Measurements from ENCODE around the gene CARHSP1. TPM values are rescaled to one million over a fixed set of nuclear protein-coding genes. Genes with fewer than 3 reads are reported as not detected.
"Not testable (repeated sequence)": the region's sequence is repeated elsewhere in the genome, so short reads cannot be mapped to it uniquely, and the experiment has no call there.

Gene CARHSP1
- total and polyA plus RNA-seq, 2 experiments from 2014 or later: 129 to 150 TPM

DNA sequence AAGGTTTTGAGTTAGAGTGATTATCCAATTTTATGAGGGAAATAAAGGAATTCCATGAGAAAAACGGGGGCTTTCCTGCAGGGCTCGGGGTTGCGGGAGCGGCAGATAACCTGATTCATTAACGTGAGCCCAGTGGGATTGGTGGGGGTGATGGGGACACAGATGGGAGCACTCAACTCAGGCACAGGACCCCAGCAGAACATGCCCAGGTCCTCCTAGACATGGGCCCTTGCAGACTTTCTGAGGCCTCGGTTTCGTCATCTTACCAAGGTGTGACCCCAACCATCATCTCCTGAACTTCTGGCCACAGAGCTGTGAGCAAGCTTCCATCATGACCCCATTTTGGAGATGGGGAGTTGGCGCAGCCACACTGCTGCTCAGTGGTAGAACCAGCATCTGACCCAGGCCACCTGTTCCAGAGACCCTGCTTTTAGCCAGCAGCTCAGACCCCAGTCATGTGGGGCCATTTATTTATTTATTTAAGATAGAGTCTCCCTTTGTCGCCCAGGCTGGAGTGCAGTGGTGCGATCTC lies 22.3 kb downstream of the CARHSP1 start:
- Histone ChIP-seq H4K20me1 (ENCODE audit: insufficient read depth) (no peaks in the 10 kb centered on the region; the same call in 1 of the 2 replicates), H3K79me2 (ENCODE audit: insufficient read depth) (peaks cover 62% of the 10 kb centered on the region), H3K27me3 (replicated peaks; ENCODE audit: insufficient read depth) (no peaks in the 10 kb centered on the region), H3K9me2 (ENCODE audit: insufficient read depth) (no peaks in the 10 kb centered on the region), H2AFZ (no peak overlapping the region), H3K4me3 (no peak overlapping the region), H3F3A (ENCODE audit: insufficient read depth) (peaks cover 57% of the 10 kb centered on the region), H3K4me2 (ENCODE audit: unreplicated experiment) (no peak overlapping the region), H3K27ac (no peak overlapping the region), H3K36me3 (ENCODE audit: low read depth) (peaks cover 5% of the 10 kb centered on the region; the same call in 1 of the 2 replicates), H3K4me1 (ENCODE audit: insufficient read depth) (peaks cover 26% of the 10 kb centered on the region), H3K9ac (no peak overlapping the region), H3K9me3 (ENCODE audit: low read depth) (no peaks in the 10 kb centered on the region)
- no peak for TF ChIP-seq EZH2phosphoT487 (IDR thresholded peaks at IDR 0.05; ENCODE audit: insufficient read depth, low read depth)
- no peak for TF ChIP-seq EZH2 (IDR thresholded peaks at IDR 0.05; ENCODE audit: insufficient read depth, poor library complexity, severe bottlenecking)
- WGBS, 2 experiments (ENCODE audit: low coverage in 1 of 2, low lambda C conversion rate in 2 of 2, missing lambda C conversion rate in 2 of 2): 82% methylated on average over 10 of the region's 10 CpGs
- no peak for DNase-seq
- in situ Hi-C loops (cut with MboI): no loop called here

GRCh38 chr16:8845699-8846298 lies 23.0 kb downstream of the CARHSP1 start:
- no peaks in the 10 kb centered on the region; the same call in 1 of the 2 replicates for H4K20me1 ChIP-seq (ENCODE audit: insufficient read depth)

GRCh38 chr16:8843296-8843695 lies 25.5 kb downstream of the CARHSP1 start:
- peaks cover 29% of the 10 kb centered on the region for H3F3A ChIP-seq (ENCODE audit: insufficient read depth)
- peaks cover 88% of the 10 kb centered on the region for H3K79me2 ChIP-seq (ENCODE audit: insufficient read depth)
- in situ Hi-C loops (cut with MboI); DNase-seq; H3K4me1 ChIP-seq (ENCODE audit: insufficient read depth); H3K36me3 ChIP-seq (ENCODE audit: low read depth); H3K9me3 ChIP-seq (ENCODE audit: low read depth); H2AFZ ChIP-seq; H3K27ac ChIP-seq; H3K4me3 ChIP-seq; H3K4me2 ChIP-seq (ENCODE audit: unreplicated experiment); H3K27me3 ChIP-seq (replicated peaks; ENCODE audit: insufficient read depth); H4K20me1 ChIP-seq (ENCODE audit: insufficient read depth); H3K9ac ChIP-seq; H3K9me2 ChIP-seq (ENCODE audit: insufficient read depth): not testable (repeated sequence)
- 97 to 98% methylated on average over 6 to 8 of the region's 12 CpGs for WGBS, 2 experiments (ENCODE audit: low coverage in 1 of 2, low lambda C conversion rate in 2 of 2, missing lambda C conversion rate in 2 of 2)

More at GRCh38 chr16:8845699-8846298, 23.0 kb downstream of the CARHSP1 start:
- peaks cover 23% of the 10 kb centered on the region for H3K4me1 ChIP-seq (ENCODE audit: insufficient read depth)
- no peaks in the 10 kb centered on the region for H3K9me2 ChIP-seq (ENCODE audit: insufficient read depth)
- H3K27ac ChIP-seq: no peak overlapping the region
- H3K36me3 ChIP-seq (ENCODE audit: low read depth): no peaks in the 10 kb centered on the region; the same call in 1 of the 2 replicates
- no peak overlapping the region for H3K4me2 ChIP-seq (ENCODE audit: unreplicated experiment)
- no peak for DNase-seq
- no peaks in the 10 kb centered on the region for H3K27me3 ChIP-seq (replicated peaks; ENCODE audit: insufficient read depth)
- no peak overlapping the region for H3K4me3 ChIP-seq
- TF ChIP-seq EZH2 (IDR thresholded peaks at IDR 0.05; ENCODE audit: insufficient read depth, poor library complexity, severe bottlenecking) (no peak), EZH2phosphoT487 (IDR thresholded peaks at IDR 0.05; ENCODE audit: insufficient read depth, low read depth) (no peak)
- H3K9ac ChIP-seq: no peak overlapping the region
- in situ Hi-C loops (cut with MboI): no loop called here
- WGBS, 2 experiments (ENCODE audit: low coverage in 1 of 2, low lambda C conversion rate in 2 of 2, missing lambda C conversion rate in 2 of 2): 90 to 97% methylated on average over 7 of the region's 7 CpGs
- H3K9me3 ChIP-seq (ENCODE audit: low read depth): no peaks in the 10 kb centered on the region
- H3K79me2 ChIP-seq (ENCODE audit: insufficient read depth): peaks cover 65% of the 10 kb centered on the region
- H2AFZ ChIP-seq: no peak overlapping the region
- peaks cover 50% of the 10 kb centered on the region for H3F3A ChIP-seq (ENCODE audit: insufficient read depth)

DNA sequence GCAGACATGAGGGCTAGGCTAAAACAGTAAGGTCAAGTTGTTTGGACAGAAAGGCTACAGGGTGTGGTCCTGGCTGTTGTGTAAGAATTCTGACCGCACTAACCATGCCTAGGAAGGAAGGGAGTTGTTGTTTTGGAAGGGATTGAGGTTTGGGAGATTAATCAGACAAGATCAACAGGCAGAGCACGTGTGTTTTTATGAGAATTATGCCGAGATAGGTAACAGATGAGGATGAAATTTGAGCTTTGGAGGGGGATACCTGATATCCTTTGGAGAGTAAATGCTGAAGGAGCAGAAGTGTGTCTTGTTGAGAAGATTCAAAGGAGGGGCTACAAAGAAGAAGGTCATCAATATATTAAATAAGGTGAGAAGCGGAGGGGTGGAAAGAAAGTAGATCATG lies 26.8 kb downstream of the CARHSP1 start:
- Histone ChIP-seq H3K79me2 (ENCODE audit: insufficient read depth) (peaks cover 87% of the 10 kb centered on the region), H3F3A (ENCODE audit: insufficient read depth) (peaks cover 19% of the 10 kb centered on the region; the same call in 1 of the 2 replicates)
- H3K9ac ChIP-seq; H3K4me1 ChIP-seq (ENCODE audit: insufficient read depth); H3K4me2 ChIP-seq (ENCODE audit: unreplicated experiment); H3K27me3 ChIP-seq (replicated peaks; ENCODE audit: insufficient read depth); in situ Hi-C loops (cut with MboI); H3K9me2 ChIP-seq (ENCODE audit: insufficient read depth); H3K9me3 ChIP-seq (ENCODE audit: low read depth); H2AFZ ChIP-seq; H3K36me3 ChIP-seq (ENCODE audit: low read depth); H3K4me3 ChIP-seq; H3K27ac ChIP-seq; H4K20me1 ChIP-seq (ENCODE audit: insufficient read depth): not testable (repeated sequence)
- peak; percentile 38 for DNase-seq
- 66 to 85% methylated on average over 3 to 4 of the region's 4 CpGs for WGBS, 2 experiments (ENCODE audit: low coverage in 1 of 2, low lambda C conversion rate in 2 of 2, missing lambda C conversion rate in 2 of 2)

DNA sequence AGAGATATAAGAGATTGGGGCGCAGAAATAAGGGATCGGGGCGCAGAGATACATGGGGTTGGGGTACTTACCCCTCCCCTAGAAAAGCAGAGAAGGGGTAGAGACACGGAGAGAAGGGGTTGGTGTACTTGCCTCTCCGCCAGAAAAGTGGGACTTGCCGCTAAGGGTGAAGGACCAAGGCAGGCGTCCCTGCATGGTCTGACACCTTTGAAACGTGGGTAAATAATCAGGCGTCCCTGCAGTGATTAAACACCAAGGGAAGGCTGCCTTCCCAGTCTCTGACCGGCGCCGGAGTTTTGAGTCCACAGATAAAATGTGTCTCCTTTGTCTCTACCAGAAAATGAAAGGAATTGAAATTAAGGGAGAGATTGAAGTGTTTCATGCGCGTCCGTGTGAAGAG lies 31.2 kb downstream of the CARHSP1 start:
- WGBS, 2 experiments (ENCODE audit: low coverage in 1 of 2, low lambda C conversion rate in 2 of 2, missing lambda C conversion rate in 2 of 2): 94% methylated on average over 15 of the region's 15 CpGs
- H3K9ac ChIP-seq; H3K9me2 ChIP-seq (ENCODE audit: insufficient read depth); H3K27ac ChIP-seq; H3F3A ChIP-seq (ENCODE audit: insufficient read depth); H3K4me2 ChIP-seq (ENCODE audit: unreplicated experiment); H3K27me3 ChIP-seq (replicated peaks; ENCODE audit: insufficient read depth); H3K9me3 ChIP-seq (ENCODE audit: low read depth); H4K20me1 ChIP-seq (ENCODE audit: insufficient read depth); in situ Hi-C loops (cut with MboI); DNase-seq; H3K4me1 ChIP-seq (ENCODE audit: insufficient read depth); H2AFZ ChIP-seq; H3K4me3 ChIP-seq; H3K36me3 ChIP-seq (ENCODE audit: low read depth): not testable (repeated sequence)
- peaks cover 76% of the 10 kb centered on the region for H3K79me2 ChIP-seq (ENCODE audit: insufficient read depth)

GRCh38 chr16:8836797-8837196 lies 32.0 kb downstream of the CARHSP1 start:
- H3K79me2 ChIP-seq (ENCODE audit: insufficient read depth): peaks cover 77% of the 10 kb centered on the region
- WGBS, 2 experiments (ENCODE audit: low coverage in 1 of 2, low lambda C conversion rate in 2 of 2, missing lambda C conversion rate in 2 of 2): 80 to 84% methylated on average over 3 to 7 of the region's 7 CpGs
- in situ Hi-C loops (cut with MboI): not testable (repeated sequence)

More at GRCh38 chr16:8836797-8837196, 32.0 kb downstream of the CARHSP1 start:
- H2AFZ ChIP-seq; H3K36me3 ChIP-seq (ENCODE audit: low read depth); H3K4me1 ChIP-seq (ENCODE audit: insufficient read depth); DNase-seq; H3K27ac ChIP-seq; H3K4me2 ChIP-seq (ENCODE audit: unreplicated experiment); H3K4me3 ChIP-seq; H4K20me1 ChIP-seq (ENCODE audit: insufficient read depth); H3K9me2 ChIP-seq (ENCODE audit: insufficient read depth); H3K27me3 ChIP-seq (replicated peaks; ENCODE audit: insufficient read depth); H3K9ac ChIP-seq; H3K9me3 ChIP-seq (ENCODE audit: low read depth): not testable (repeated sequence)
- peaks cover 13% of the 10 kb centered on the region for H3F3A ChIP-seq (ENCODE audit: insufficient read depth)
